Loucy (cell line): Measurements from ENCODE around the gene COA1.

Experiments used
- H2AFZ ChIP-seq: fragments of 200-600 bp; sonication (generic); 2 replicates; pipeline ENCODE4 v1.6.0; 2016; ENCODE audit warnings: antibody characterized with exemption, mild to moderate bottlenecking, low read length, moderate library complexity
- H3F3A ChIP-seq: fragments of 200-600 bp; 2 replicates; pipeline ENCODE4 v1.6.0; 2016; ENCODE audit warnings: antibody characterized with exemption, low read depth, mild to moderate bottlenecking
- H3K27me3 ChIP-seq: fragments of 200-600 bp; sonication (generic); 2 replicates; pipeline ENCODE4 v1.6.1; 2014; ENCODE audit warnings: low read length, mild to moderate bottlenecking; ENCODE audit not compliant: insufficient read depth, poor library complexity, severe bottlenecking
- H3K36me3 ChIP-seq: fragments of 200-600 bp; sonication (generic); 2 replicates; pipeline ENCODE4 v1.6.1; 2016; ENCODE audit warnings: low read length; ENCODE audit not compliant: insufficient read depth
- H3K4me1 ChIP-seq: fragments of 200-600 bp; sonication (generic); 2 replicates; pipeline ENCODE4 v1.5.1; 2014; ENCODE audit warnings: low read length, mild to moderate bottlenecking; ENCODE audit not compliant: insufficient read depth, poor library complexity, severe bottlenecking
- H3K4me2 ChIP-seq: fragments of 200-600 bp; sonication (generic); 2 replicates; pipeline ENCODE4 v1.6.0; 2014; ENCODE audit warnings: antibody characterized with exemption, low read length, low read depth, mild to moderate bottlenecking; ENCODE audit not compliant: poor library complexity, severe bottlenecking
- H3K4me3 ChIP-seq: fragments of 200-600 bp; sonication (generic); 2 replicates; pipeline ENCODE4 v1.5.1; 2014; ENCODE audit warnings: low read length, mild to moderate bottlenecking, mixed read lengths; ENCODE audit not compliant: poor library complexity, severe bottlenecking
- H3K79me2 ChIP-seq: fragments of 200-600 bp; sonication (generic); 2 replicates; pipeline ENCODE4 v1.6.1; 2014; ENCODE audit warnings: low read length; ENCODE audit not compliant: insufficient read depth
- H3K9ac ChIP-seq: fragments of 200-600 bp; sonication (generic); 2 replicates; pipeline ENCODE4 v1.6.0; 2014; ENCODE audit warnings: mild to moderate bottlenecking, low read depth, low read length, moderate library complexity; ENCODE audit not compliant: poor library complexity, severe bottlenecking
- H3K9me2 ChIP-seq: fragments of 200-600 bp; sonication (generic); replicated peaks from 2 replicates; pipeline ENCODE4 v1.6.1; 2016; ENCODE audit warnings: low read depth, low read length, mixed read lengths
- H3K9me3 ChIP-seq: fragments of 200-600 bp; sonication (generic); 2 replicates; pipeline ENCODE4 v1.6.1; 2014; ENCODE audit warnings: mild to moderate bottlenecking, antibody characterized with exemption, low read length, low read depth; ENCODE audit not compliant: insufficient read depth
- H4K20me1 ChIP-seq: fragments of 200-600 bp; sonication (generic); 2 replicates; pipeline ENCODE4 v1.6.0; 2014; ENCODE audit warnings: antibody characterized with exemption, low read length, mild to moderate bottlenecking; ENCODE audit not compliant: insufficient read depth, poor library complexity, severe bottlenecking
- EZH2phosphoT487 ChIP-seq: fragments of 200-600 bp; IDR thresholded peaks from 2 replicates; pipeline ENCODE4 v1.6.1; 2018; ENCODE audit warnings: antibody characterized with exemption, mild to moderate bottlenecking, moderate library complexity, borderline replicate concordance
- TF ChIP-seq, protein P1 (sequence below): fragments of 200-600 bp; sonication (generic); conservative IDR thresholded peaks from 2 replicates; pipeline ENCODE4 v1.5.1; 2014; ENCODE audit warnings: mild to moderate bottlenecking, antibody characterized with exemption, low read length

COA1 gene

GRCh38 chr7:43767311-43767710 is 38.0 kb upstream of the COA1 start:
- TF ChIP-seq, protein P1, sequence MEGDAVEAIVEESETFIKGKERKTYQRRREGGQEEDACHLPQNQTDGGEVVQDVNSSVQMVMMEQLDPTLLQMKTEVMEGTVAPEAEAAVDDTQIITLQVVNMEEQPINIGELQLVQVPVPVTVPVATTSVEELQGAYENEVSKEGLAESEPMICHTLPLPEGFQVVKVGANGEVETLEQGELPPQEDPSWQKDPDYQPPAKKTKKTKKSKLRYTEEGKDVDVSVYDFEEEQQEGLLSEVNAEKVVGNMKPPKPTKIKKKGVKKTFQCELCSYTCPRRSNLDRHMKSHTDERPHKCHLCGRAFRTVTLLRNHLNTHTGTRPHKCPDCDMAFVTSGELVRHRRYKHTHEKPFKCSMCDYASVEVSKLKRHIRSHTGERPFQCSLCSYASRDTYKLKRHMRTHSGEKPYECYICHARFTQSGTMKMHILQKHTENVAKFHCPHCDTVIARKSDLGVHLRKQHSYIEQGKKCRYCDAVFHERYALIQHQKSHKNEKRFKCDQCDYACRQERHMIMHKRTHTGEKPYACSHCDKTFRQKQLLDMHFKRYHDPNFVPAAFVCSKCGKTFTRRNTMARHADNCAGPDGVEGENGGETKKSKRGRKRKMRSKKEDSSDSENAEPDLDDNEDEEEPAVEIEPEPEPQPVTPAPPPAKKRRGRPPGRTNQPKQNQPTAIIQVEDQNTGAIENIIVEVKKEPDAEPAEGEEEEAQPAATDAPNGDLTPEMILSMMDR: no peak
- no peak for TF ChIP-seq EZH2phosphoT487
- Histone ChIP-seq H3K27me3 (no peaks in the 10 kb centered on the region), H3K9ac (no peak overlapping the region), H4K20me1 (no peaks in the 10 kb centered on the region), H3K4me3 (no peak overlapping the region), H3K79me2 (no peaks in the 10 kb centered on the region), H3K9me3 (no peaks in the 10 kb centered on the region), H2AFZ (no peak overlapping the region), H3K36me3 (no peaks in the 10 kb centered on the region), H3K4me2 (no peak overlapping the region), H3F3A (no peaks in the 10 kb centered on the region), H3K4me1 (no peaks in the 10 kb centered on the region), H3K9me2 (no peaks in the 10 kb centered on the region)

DNA sequence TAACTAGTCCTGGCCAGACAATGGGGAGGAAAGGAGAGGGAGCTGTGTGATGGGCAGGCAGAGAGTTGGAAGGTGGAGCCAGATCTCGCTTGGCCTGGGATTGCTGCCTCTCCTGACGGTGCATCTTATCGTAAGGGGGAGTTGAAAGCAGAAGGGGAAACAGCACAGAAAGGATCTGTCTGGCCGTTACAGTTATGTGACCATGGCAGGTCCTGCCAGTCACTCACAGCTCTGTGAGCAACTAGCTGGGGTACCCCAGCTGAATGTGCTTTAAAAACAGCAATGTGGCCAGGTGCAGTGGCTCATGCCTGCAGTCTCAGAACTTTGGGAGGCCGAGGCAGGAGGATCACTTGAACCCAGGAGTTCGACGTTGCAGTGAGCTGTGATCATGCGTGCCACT is 37.2 kb upstream of the COA1 start:
- Histone ChIP-seq H3K4me3 (no peak overlapping the region), H3K27me3 (no peaks in the 10 kb centered on the region), H2AFZ (no peak overlapping the region), H4K20me1 (no peaks in the 10 kb centered on the region), H3K36me3 (no peaks in the 10 kb centered on the region), H3F3A (no peaks in the 10 kb centered on the region), H3K4me2 (no peak overlapping the region), H3K4me1 (no peaks in the 10 kb centered on the region), H3K79me2 (no peaks in the 10 kb centered on the region), H3K9me2 (no peaks in the 10 kb centered on the region), H3K9ac (no peak overlapping the region), H3K9me3 (no peaks in the 10 kb centered on the region)
- TF ChIP-seq, protein P1: no peak
- no peak for TF ChIP-seq EZH2phosphoT487

DNA sequence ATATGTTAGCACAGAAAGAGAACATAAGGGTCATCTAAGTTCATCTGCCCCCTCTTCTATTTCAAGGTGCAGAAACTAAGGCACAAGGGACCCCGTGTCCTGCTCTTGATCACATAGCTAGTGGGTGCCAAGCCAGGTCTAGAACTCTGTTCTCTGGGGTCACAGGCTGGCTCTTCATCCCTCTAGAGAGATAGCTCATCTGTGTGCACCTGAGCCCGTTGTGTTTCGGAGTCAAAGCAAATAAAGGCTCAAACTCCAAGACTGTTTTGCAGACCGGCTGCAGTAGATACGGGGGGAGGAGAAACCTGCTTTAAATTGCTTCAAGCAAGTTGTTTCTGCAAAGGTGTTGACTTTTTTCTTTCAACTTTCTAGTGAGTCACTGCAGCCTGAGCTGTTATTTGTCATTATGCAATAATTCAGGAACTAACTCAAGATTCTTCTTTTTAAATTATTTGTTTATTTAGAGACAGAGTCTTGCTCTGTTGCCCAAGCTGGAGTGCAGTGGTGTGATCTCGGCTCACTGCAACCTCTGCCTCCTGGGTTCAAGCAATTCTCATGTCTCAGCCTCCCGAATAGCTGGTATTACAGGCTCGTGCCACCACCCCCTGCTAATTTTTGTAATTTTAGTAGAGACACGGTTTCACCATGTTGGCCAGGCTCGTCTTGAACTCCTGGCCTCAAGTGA is 35.6 kb upstream of the COA1 start:
- TF ChIP-seq, protein P1: no peak
- no peak for TF ChIP-seq EZH2phosphoT487
- no peaks in the 10 kb centered on the region for H3F3A ChIP-seq
- no peaks in the 10 kb centered on the region for H3K9me2 ChIP-seq
- H2AFZ ChIP-seq: no peak overlapping the region
- H3K9me3 ChIP-seq: no peaks in the 10 kb centered on the region
- H4K20me1 ChIP-seq: no peaks in the 10 kb centered on the region
- H3K79me2 ChIP-seq: no peaks in the 10 kb centered on the region
- no peak overlapping the region for H3K4me2 ChIP-seq
- no peaks in the 10 kb centered on the region for H3K36me3 ChIP-seq
- no peak overlapping the region for H3K9ac ChIP-seq
- H3K27me3 ChIP-seq: no peaks in the 10 kb centered on the region
- no peak overlapping the region for H3K4me3 ChIP-seq
- no peaks in the 10 kb centered on the region for H3K4me1 ChIP-seq
